GM20431 (cell line): ENCODE results near the gene HOXC9.

ENCODE experiments used
- in situ Hi-C: fragments of 300-500 bp; cut with MseI, MboI; formaldehyde crosslinking; loops from one replicate; pipeline ENCODE4 v1.15.0; 2020; ENCODE audit warnings: low sequenced_read_pairs; ENCODE audit not compliant: unreplicated experiment

HOXC9 gene

GRCh38 chr12:53961025-53961761 is 38.8 kb upstream of the HOXC9 start:
- in situ Hi-C loops: no loop called here

GRCh38 chr12:53963005-53963404 is 37.0 kb upstream of the HOXC9 start:
- in situ Hi-C loops: no loop called here

DNA sequence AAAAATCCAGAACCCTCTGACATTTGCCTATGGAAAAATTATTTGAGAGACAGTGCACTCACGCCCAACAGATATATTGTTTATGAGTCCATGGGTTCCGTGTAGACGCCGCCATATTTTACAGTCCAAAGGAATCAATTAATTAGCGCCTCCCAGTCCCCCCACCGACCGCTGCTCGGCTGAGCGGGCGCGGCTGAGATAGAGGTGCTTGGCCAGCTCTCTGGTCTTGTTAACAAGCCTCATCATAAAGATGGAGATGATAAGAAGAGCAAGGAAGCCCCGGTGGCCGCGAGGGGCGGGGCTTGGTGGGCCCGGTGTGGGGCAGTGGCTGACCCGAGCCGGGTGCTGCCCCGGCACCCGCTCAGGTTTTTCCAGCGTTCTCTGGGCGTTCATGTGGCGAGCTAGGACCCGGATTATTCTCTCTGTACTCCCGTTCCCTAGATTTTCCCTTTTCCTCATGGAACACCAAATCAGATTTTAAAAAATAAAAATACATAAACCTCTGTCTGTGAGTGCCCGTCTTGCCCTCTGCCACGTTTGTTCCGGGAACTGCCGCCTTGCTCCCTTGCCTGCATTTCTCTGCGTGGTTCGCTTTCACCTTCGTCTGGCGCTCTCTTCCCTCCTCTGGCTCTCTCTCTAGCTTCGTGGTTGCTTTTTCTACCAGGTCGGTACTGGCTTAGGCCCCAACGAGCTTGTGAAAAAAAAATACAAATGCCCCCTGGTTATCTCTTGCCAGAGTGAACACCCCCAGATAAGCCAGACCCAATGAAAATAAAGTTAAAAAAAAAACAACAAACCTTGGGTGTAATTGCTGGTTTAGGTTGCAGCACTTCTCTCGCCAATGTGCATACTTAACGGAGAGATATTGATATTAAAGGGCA is 36.3 kb upstream of the HOXC9 start:
- in situ Hi-C loops: no loop called here

- in situ Hi-C loops: no loop called here
Measured at GRCh38 chr12:53964315-53964713, 35.6 kb upstream of the HOXC9 start.

- in situ Hi-C loops: no loop called here
Measured at GRCh38 chr12:53965281-53966084, 34.5 kb upstream of the HOXC9 start.

GRCh38 chr12:53966085-53966384 is 33.9 kb upstream of the HOXC9 start:
- in situ Hi-C loops: no loop called here

DNA sequence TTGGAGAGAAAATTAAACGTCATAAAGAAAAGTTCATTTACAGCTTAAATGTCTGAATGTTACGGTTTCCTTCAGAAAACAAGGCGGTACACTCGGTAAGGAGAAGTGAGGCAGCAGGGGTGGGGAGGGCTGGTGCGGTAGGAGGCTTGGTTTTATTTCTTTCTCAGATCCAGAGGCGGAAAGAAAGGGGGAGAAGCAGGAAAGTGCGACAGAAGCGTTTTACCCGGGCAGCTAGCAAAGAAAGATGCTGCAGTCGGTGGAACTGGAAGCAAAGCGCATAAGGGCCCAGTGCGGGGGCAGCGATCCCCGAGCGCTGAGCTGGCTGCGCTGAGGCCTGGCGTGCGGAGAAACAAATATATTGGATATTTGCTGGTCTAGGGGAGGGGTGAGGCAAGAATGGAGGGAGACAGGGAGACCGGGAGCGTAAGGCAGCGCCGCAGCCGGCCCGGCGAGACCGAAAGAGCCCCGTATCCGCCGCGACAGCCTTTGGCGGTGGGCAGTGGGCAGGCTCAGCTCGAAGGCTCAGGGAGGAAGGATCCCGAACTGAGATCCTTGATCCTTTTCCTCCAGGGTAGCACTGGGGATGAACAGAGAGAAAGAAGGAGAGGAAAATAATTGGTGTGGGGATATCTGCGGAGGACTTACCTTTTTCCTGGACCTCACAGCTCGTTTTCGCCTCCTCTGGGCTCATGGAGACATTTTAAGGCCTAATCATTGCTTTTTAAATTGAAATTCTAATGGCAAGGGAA is 33.4 kb upstream of the HOXC9 start:
- in situ Hi-C loops: no loop called here

DNA sequence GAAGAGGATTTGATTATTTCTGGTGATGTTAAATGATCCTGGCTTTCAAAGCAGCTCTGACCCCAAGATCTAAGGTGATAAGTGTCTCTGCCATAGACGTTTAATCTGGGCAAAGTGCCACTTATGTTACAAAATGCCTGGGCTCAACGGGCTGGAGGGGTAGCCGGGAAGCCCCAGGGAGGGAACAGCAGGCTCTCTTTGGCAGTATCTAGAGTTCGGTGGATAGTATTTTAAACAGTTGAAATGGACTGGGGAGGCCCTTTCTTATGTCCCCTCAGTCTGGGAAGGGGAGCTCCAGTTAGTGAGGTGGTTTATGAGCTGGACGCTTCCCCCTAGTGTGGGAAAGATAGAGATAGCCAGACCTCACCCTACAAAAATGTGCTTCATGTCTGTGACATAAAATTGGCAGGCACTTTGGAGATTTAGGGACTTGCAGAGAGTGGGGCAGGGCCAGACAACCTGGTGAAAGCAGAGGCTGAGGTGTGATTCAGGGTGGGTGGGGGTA is 32.5 kb upstream of the HOXC9 start:
- in situ Hi-C loops: no loop called here

GRCh38 chr12:53968214-53969127 is 31.5 kb upstream of the HOXC9 start:
- in situ Hi-C loops: no loop called here

GRCh38 chr12:53969588-53970259 is 30.2 kb upstream of the HOXC9 start:
- in situ Hi-C loops: no loop called here

GRCh38 chr12:53970451-53970850 is 29.5 kb upstream of the HOXC9 start:
- in situ Hi-C loops: no loop called here

GRCh38 chr12:53971129-53971528 is 28.8 kb upstream of the HOXC9 start:
- in situ Hi-C loops: no loop called here

DNA sequence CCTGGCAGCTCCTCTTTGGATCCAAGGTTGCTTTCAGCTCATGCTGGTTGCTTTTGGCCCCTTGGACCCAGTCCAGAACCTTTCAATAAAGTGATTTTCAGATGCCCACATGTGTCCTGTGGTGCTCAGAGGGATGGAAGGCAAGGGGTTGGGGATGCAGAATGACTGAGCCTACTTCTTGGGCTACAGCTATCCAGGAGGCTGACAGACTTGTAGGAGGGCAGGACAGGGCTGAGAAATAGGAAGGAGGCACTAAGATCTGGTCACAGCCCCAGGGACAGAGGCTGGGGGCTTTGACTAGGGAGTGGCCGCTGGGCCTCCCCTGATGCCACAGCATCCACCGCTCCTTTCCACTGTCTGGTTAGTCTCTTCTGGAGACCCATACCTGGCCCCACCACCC is 28.3 kb upstream of the HOXC9 start:
- in situ Hi-C loops: no loop called here

DNA sequence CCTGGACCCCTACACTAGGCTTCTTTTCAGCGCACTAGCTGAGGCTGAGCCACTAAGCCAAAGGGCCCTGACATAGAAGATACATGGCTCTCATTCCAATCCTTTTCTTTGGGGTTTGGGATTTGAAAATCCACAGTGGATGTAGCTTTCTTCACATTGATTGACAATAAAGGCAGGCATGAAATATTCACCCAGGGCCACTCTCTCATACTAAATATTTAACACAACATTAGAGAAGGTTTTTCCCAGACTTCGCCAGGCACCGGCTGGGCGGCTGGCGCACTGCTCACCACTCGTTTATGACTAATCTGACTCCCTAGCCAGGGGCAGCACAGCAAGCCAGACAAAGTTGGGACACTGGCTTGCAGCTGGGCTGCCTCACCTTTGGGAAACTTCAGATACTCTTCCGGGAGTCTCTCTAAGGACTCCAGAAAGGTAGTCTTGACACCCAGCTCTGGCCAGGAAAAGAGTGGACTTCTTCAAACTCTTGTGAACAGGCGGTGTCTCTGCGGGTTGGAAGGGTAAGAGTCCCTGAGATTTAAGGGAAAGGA is 27.7 kb upstream of the HOXC9 start:
- in situ Hi-C loops: no loop called here

DNA sequence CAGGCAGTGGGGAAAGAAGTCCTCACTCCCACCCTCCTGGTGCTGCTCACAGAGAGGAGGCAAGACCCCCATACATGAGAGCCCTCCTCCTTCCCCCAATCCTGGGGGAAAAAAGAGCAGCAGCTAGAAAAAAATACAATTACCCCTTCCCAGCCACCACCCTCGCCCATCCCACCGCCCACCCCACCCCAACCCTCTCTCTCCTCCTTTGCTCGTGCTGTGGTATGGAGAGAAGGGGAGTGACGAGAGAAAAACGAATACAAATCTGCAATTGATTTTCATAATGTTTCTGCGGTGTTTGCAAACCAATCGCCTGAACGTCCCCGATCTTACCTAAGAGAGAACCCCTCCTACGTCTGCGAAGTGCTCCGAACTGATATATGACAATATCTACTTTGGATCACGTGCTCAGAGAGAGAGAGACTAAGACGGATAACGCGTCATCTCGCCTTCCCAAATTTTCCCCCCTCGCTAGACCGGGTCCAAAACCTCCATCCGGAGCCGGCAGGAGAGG is 27.2 kb upstream of the HOXC9 start, which contains the start of gene HOXC11:
HOXC11 (plus strand) TSS at position 405 of the 514 bp plus-strand sequence. CDS start 116 bp downstream, outside the sequence.
- in situ Hi-C loops: no loop called here

DNA sequence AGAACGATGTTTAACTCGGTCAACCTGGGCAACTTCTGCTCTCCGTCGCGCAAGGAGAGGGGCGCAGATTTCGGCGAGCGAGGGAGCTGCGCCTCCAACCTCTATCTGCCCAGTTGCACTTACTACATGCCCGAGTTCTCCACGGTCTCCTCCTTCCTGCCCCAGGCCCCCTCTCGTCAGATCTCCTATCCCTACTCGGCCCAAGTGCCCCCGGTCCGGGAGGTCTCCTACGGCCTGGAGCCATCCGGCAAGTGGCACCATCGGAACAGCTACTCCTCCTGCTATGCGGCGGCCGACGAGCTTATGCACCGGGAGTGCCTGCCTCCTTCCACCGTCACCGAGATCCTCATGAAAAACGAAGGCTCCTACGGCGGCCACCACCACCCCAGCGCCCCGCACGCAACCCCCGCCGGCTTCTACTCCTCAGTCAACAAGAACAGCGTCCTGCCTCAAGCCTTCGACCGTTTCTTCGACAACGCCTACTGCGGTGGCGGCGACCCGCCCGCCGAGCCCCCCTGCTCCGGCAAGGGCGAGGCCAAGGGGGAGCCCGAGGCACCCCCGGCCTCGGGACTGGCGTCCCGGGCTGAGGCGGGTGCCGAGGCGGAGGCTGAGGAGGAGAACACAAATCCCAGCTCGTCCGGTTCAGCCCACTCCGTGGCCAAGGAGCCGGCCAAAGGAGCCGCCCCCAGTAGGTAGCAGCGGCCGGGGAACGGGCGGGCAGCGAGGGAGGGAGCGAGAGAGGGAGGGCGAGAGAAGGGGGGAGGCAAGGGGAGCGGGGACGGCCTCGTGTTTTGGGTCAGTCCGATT is 26.5 kb upstream of the HOXC9 start:
- in situ Hi-C loops: no loop called here
